Endothelial cell of umbilical vein (primary cell): ENCODE measurements around the gene RALB. TPM values are rescaled to one million over a fixed set of nuclear protein-coding genes. Genes with fewer than 3 reads are reported as not detected.

ENCODE experiments used
- BruUV-seq: library from RNA; stranded (reverse); fragments of 400-500 nt; replicated peaks from 2 replicates; lab custom pipeline; 2021; lab: Mats Ljungman, UMichigan
- CTCF ChIA-PET: fragments of 300-600, 350-600 bp; sonication (Branson Sonifier 250); formaldehyde crosslinking; loops from one replicate; lab custom pipeline; 2021; ENCODE audit warnings: antibody characterized with exemption, inconsistent platforms; lab: Charles Lee
- POLR2A ChIA-PET: fragments of 300-600, 350-600 bp; sonication (Branson Sonifier 250); formaldehyde crosslinking; loops from one replicate; lab custom pipeline; 2021; ENCODE audit warnings: antibody characterized with exemption, inconsistent platforms; lab: Charles Lee
- DNase-seq: peaks from one replicate; pipeline ENCODE4 v3.0.0-alpha.2; 2011; ENCODE audit warnings: low read depth, low spot score
- FAIRE-seq: peaks from 2 replicates; lab custom pipeline; 2011; peaks lifted over from hg19 to GRCh38; lab: Jason Lieb, UNC
- H2AFZ ChIP-seq: 2 replicates; pipeline ENCODE4 v1.6.0; 2012; ENCODE audit warnings: low read depth, low read length, control low read depth, inconsistent platforms
- H3K27ac ChIP-seq: 2 replicates; pipeline ENCODE4 v1.5.1; 2011; ENCODE audit warnings: low read depth, mild to moderate bottlenecking, control low read depth, low read length, moderate library complexity; ENCODE audit not compliant: insufficient read depth
- H3K27me3 ChIP-seq, 2 experiments: 2 replicates each; pipeline versions ENCODE4 v1.6.0 to v1.6.1; 2011; ENCODE audit warnings: low read length in 2 of 2, mixed read lengths in 1 of 2; ENCODE audit not compliant: control insufficient read depth in 2 of 2, insufficient read depth in 2 of 2
- H3K36me3 ChIP-seq, 2 experiments: 2 replicates in 1 of 2; 3 replicates in 1 of 2; pipeline ENCODE4 v1.5.1; 2011; ENCODE audit warnings: low read length in 2 of 2, mild to moderate bottlenecking in 1 of 2, moderate library complexity in 1 of 2; ENCODE audit not compliant: control insufficient read depth in 2 of 2, insufficient read depth in 2 of 2; ENCODE audit errors: extremely low read depth in 1 of 2
- H3K4me1 ChIP-seq: 3 replicates; pipeline ENCODE4 v1.5.1; 2011; ENCODE audit warnings: mild to moderate bottlenecking, low read length; ENCODE audit not compliant: control insufficient read depth, insufficient read depth; ENCODE audit errors: extremely low read depth
- H3K4me2 ChIP-seq: 2 replicates; pipeline ENCODE4 v1.6.1; 2011; ENCODE audit warnings: low read length, control low read depth, mixed read lengths; ENCODE audit not compliant: insufficient read depth
- H3K4me3 ChIP-seq, 3 experiments: fragments of 200-600 bp in 1 of 3; sonication (generic), shearing (Covaris generic) in 1 of 3; replicated peaks in 1 of 3; 2 replicates each; pipeline ENCODE4 v1.5.1; 2011 to 2016; ENCODE audit warnings: control low read depth in 3 of 3, low read length in 3 of 3, mild to moderate bottlenecking in 2 of 3, inconsistent platforms in 1 of 3, low read depth in 1 of 3, moderate library complexity in 1 of 3; ENCODE audit not compliant: insufficient read depth in 1 of 3
- H3K79me2 ChIP-seq: 2 replicates; pipeline ENCODE4 v1.6.0; 2012; ENCODE audit warnings: low read length, inconsistent platforms; ENCODE audit not compliant: control insufficient read depth, insufficient read depth
- H3K9ac ChIP-seq: replicated peaks from 2 replicates; pipeline ENCODE3; 2011; ENCODE audit warnings: low read length, control low read depth; ENCODE audit not compliant: insufficient read depth; ENCODE audit errors: extremely low read depth
- H3K9me1 ChIP-seq: replicated peaks from 3 replicates; pipeline ENCODE4 v1.6.0; 2011; ENCODE audit warnings: mild to moderate bottlenecking, low read length; ENCODE audit not compliant: control insufficient read depth, insufficient read depth; ENCODE audit errors: extremely low read depth
- H3K9me3 ChIP-seq: replicated peaks from 2 replicates; pipeline ENCODE4 v1.5.1; 2012; ENCODE audit warnings: low read length, inconsistent platforms; ENCODE audit not compliant: control insufficient read depth, insufficient read depth
- H4K20me1 ChIP-seq: replicated peaks from 2 replicates; pipeline ENCODE3; 2011; ENCODE audit warnings: mild to moderate bottlenecking, low read length; ENCODE audit not compliant: control insufficient read depth, insufficient read depth; ENCODE audit errors: extremely low read depth
- FOS ChIP-seq: IDR thresholded peaks from 2 replicates; pipeline ENCODE4 v1.6.1; 2011; ENCODE audit warnings: mild to moderate bottlenecking, low read length, moderate library complexity, borderline replicate concordance; ENCODE audit not compliant: insufficient read depth
- GATA2 ChIP-seq: IDR thresholded peaks from 2 replicates; pipeline ENCODE4 v1.7.0; 2011; ENCODE audit warnings: low read depth, mild to moderate bottlenecking, moderate library complexity, mixed read lengths, low read length; ENCODE audit not compliant: insufficient read length, insufficient read depth
- JUN ChIP-seq: IDR thresholded peaks from 2 replicates; pipeline ENCODE4 v1.6.1; 2011; ENCODE audit warnings: borderline replicate concordance, low read depth; ENCODE audit not compliant: insufficient read length, insufficient read depth
- MYC ChIP-seq: IDR thresholded peaks from one replicate; pipeline ENCODE4 v1.6.1; 2011; ENCODE audit warnings: mild to moderate bottlenecking, low read depth, low read length
- POLR2AphosphoS5 ChIP-seq: IDR thresholded peaks from 2 replicates; pipeline ENCODE4 v1.6.1; 2012; ENCODE audit warnings: low read depth, mild to moderate bottlenecking, control low read depth, low read length, moderate library complexity; ENCODE audit not compliant: insufficient read depth
- dilution Hi-C: fragments of 300-500 bp; cut with MboI; formaldehyde crosslinking; loops from one replicate; pipeline ENCODE4 v1.15.0; 2019; ENCODE audit warnings: low sequenced_read_pairs; ENCODE audit not compliant: extremely low pct_ligation_motif_present
- intact Hi-C: fragments of 100-400 bp; cut with micrococcal nuclease; formaldehyde crosslinking; loops from one replicate; pipeline ENCODE4 v1.10.0; 2022
- polyA plus RNA-seq, 4 experiments: library from polyadenylated mRNA; depleted of rRNA in 3 of 4; stranded (reverse) in 3 of 4; unstranded in 1 of 4; fragments of >200 nt; gene quantifications; 2 replicates each; pipeline versions ENCODE4 v1.2.1 to v1.2.3, GENCODE V29; 2011 to 2012; ENCODE audit warnings: missing spikeins in 1 of 4
- total RNA-seq: library from RNA; stranded (reverse); gene quantifications from 2 replicates; pipeline ENCODE4 v1.2.3, GENCODE V29; 2021
- TF ChIP-seq, protein P1 (sequence below), 2 donors: IDR thresholded peaks; 1 replicate in 1 of 2; 2 replicates in 1 of 2; pipeline ENCODE4 v1.5.1; 2011; ENCODE audit warnings: low read length in 2 of 2, mild to moderate bottlenecking in 2 of 2, moderate library complexity in 2 of 2, control low read depth in 1 of 2, inconsistent platforms in 1 of 2, low read depth in 1 of 2; ENCODE audit not compliant: insufficient read depth in 1 of 2; ENCODE audit errors: extremely low read depth in 1 of 2
- TF ChIP-seq, protein P2 (sequence below): IDR thresholded peaks from 2 replicates; pipeline ENCODE4 v1.6.1; 2011; ENCODE audit not compliant: insufficient read depth, insufficient read length

RALB gene
- total and polyA plus RNA-seq, 2 donors (not counting 3 experiments of a cell fraction or from before 2014, with no cell fraction given) = 105 to 115 TPM

DNA sequence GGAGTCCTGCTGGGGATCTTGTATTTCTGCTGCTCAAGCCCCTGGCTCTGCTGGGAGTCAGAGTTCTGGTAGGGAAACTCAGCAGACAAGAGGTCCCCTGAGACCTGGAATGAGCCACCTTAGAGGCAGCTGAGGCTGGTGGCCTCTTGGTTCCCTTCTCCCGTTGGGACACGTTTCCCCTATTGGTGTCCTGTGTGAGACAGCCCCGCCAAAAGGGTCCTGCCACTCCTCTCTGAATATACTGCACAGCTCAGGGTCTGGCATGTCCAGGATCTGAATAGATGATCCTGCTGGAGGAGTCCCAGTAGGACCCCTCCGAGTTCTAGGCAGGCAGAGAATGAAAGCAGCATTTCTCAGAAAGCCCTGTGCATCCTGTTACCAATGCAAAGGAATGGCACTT, 2.0 kb upstream of the RALB start:
- Histone ChIP-seq H3K36me3 (no peaks in the 10 kb centered on the region), H3K9me3 (no peaks in the 10 kb centered on the region), H3K9me1 (no peaks in the 10 kb centered on the region), H4K20me1 (no peaks in the 10 kb centered on the region), H2AFZ (no peak overlapping the region), H3K4me3 (no peak overlapping the region), H3K27me3 (no peaks in the 10 kb centered on the region), H3K9ac (no peak overlapping the region), H3K4me2 (no peak overlapping the region), H3K79me2 (peaks cover 25% of the 10 kb centered on the region), H3K4me1 (peaks cover 33% of the 10 kb centered on the region), H3K27ac (no peak overlapping the region)
- DNase-seq (no peak), FAIRE-seq (no peak)
- ChIA-PET POLR2A (no interaction called here), CTCF (interaction anchor here (3.1 to 4.0 kb wide), 2 partner anchors 11 to 27 kb away, joined by 17 to 42 read pairs; partner anchors contain the start of gene TMEM185B)
- TF ChIP-seq GATA2 = no peak
- TF ChIP-seq MYC = no peak
- TF ChIP-seq, protein P1, sequence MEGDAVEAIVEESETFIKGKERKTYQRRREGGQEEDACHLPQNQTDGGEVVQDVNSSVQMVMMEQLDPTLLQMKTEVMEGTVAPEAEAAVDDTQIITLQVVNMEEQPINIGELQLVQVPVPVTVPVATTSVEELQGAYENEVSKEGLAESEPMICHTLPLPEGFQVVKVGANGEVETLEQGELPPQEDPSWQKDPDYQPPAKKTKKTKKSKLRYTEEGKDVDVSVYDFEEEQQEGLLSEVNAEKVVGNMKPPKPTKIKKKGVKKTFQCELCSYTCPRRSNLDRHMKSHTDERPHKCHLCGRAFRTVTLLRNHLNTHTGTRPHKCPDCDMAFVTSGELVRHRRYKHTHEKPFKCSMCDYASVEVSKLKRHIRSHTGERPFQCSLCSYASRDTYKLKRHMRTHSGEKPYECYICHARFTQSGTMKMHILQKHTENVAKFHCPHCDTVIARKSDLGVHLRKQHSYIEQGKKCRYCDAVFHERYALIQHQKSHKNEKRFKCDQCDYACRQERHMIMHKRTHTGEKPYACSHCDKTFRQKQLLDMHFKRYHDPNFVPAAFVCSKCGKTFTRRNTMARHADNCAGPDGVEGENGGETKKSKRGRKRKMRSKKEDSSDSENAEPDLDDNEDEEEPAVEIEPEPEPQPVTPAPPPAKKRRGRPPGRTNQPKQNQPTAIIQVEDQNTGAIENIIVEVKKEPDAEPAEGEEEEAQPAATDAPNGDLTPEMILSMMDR (IDR thresholded peaks at IDR 0.05; ENCODE audit: extremely low read depth in 1 of 2, insufficient read depth in 1 of 2, low read depth in 1 of 2, low read length in 2 of 2) = no peak
- TF ChIP-seq, protein P2, sequence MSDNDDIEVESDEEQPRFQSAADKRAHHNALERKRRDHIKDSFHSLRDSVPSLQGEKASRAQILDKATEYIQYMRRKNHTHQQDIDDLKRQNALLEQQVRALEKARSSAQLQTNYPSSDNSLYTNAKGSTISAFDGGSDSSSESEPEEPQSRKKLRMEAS = no peak
- no peak for TF ChIP-seq POLR2AphosphoS5
- no peak for TF ChIP-seq JUN
- no peak for TF ChIP-seq FOS
- dilution Hi-C loops (no loop called here), intact Hi-C loops (loop anchor here (10.0 kb wide), 1 partner anchor 304 kb away; no protein-coding TSS in a partner anchor)
- no TSS peak for BruUV-seq
